ENCODE measurements around the gene MMRN2.

GRCh38 chr10:86946213-86947155, 10.9 kb downstream of the MMRN2 start:
- TF ChIP-seq CTCF (conservative IDR thresholded peaks at IDR 0.05), result no peak
- no peak for TF ChIP-seq ZFX (IDR thresholded peaks at IDR 0.05)
